ENCODE results near the gene ZNF474. TPM values are rescaled to one million over a fixed set of nuclear protein-coding genes. Genes with fewer than 3 reads are reported as not detected.

The ZNF474 gene
- total and polyA plus RNA-seq, 2 of the 8 experiments (the other 6 are each of a cell fraction or from before 2014, with no cell fraction given), result not detected

DNA sequence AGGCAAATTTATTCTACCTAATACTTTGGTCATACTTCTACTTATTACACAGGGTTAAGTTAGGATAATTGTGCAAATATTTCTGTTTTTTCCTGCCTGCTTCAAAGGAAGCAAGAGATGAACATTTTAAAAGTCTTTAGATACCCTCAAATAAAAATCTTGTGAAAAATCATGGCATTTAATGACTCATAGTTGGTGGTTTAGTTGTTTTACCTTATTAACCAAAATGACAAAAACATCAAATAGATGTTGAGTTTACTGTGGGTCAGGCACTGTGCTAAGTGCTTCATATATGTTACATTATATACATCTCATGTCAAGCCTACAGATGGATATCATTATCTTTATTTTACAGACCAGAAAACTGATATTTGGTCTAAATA, 54.4 kb downstream of the ZNF474 start:
- Histone ChIP-seq H3K27ac (ENCODE audit: low read depth, low read length) (no peak overlapping the region), H3K23me2 (ENCODE audit: low read depth, low read length) (no peaks in the 10 kb centered on the region), H2BK5ac (ENCODE audit: low read depth, low read length) (no peak overlapping the region), H4K5ac (ENCODE audit: insufficient read length, low read depth, low read length) (no peak overlapping the region), H4K20me1 (replicated peaks in 1 of 2; ENCODE audit: control insufficient read depth in 1 of 2, insufficient read depth in 2 of 2, low read length in 2 of 2) (no peaks in the 10 kb centered on the region), H3K4me3 (ENCODE audit: extremely low read depth in 1 of 4, insufficient read depth in 2 of 4, low read depth in 3 of 4, low read length in 4 of 4) (no peak overlapping the region), H3K9me3 (ENCODE audit: insufficient read depth in 2 of 2, low read depth in 1 of 2, low read length in 1 of 2) (no peaks in the 10 kb centered on the region), H3K56ac (replicated peaks; ENCODE audit: insufficient read length, low read depth, low read length) (no peak overlapping the region), H3K4me2 (ENCODE audit: insufficient read depth in 1 of 2, low read depth in 2 of 2, low read length in 2 of 2) (no peak overlapping the region), H3K79me2 (ENCODE audit: control insufficient read depth in 1 of 2, insufficient read depth in 2 of 2, low read length in 2 of 2) (no peaks in the 10 kb centered on the region), H3K79me1 (ENCODE audit: low read depth, low read length) (no peaks in the 10 kb centered on the region), H3K14ac (ENCODE audit: insufficient read length) (no peak overlapping the region), H2AK5ac (ENCODE audit: low read depth, low read length) (no peak overlapping the region), H2AFZ (ENCODE audit: low read length) (no peak overlapping the region), H3K9ac (replicated peaks in 1 of 4; ENCODE audit: extremely low read depth in 1 of 4, low read depth in 3 of 4, low read length in 3 of 4) (no peak overlapping the region), H3K36me3 (ENCODE audit: control insufficient read depth in 2 of 4, insufficient read depth in 4 of 4, low read length in 3 of 4) (no peaks in the 10 kb centered on the region), H2BK120ac (replicated peaks; ENCODE audit: low read depth, low read length) (no peak overlapping the region), H3K23ac (ENCODE audit: insufficient read length) (no peak overlapping the region), H4K8ac (ENCODE audit: extremely low read depth, insufficient read depth, low read length) (no peak overlapping the region), H3K18ac (ENCODE audit: extremely low read depth, low read length) (no peak overlapping the region), H2BK12ac (ENCODE audit: low read depth, low read length) (no peak overlapping the region), H3K4ac (replicated peaks; ENCODE audit: insufficient read length, low read depth, low read length) (no peak overlapping the region), H3K27me3 (replicated peaks in 1 of 4; ENCODE audit: control insufficient read depth in 3 of 4, extremely low read depth in 1 of 4, insufficient read depth in 3 of 4, low read length in 3 of 4) (no peaks in the 10 kb centered on the region), H3K4me1 (replicated peaks in 1 of 4; ENCODE audit: control insufficient read depth in 3 of 4, insufficient read depth in 4 of 4, low read length in 3 of 4) (peaks cover 0 to 10% (median 7%) of the 10 kb centered on the region in 4 experiments; a peak in 4 of 7 replicates), H2BK20ac (ENCODE audit: low read length) (no peak overlapping the region), H2BK15ac (ENCODE audit: low read length) (no peak overlapping the region), H4K91ac (replicated peaks; ENCODE audit: insufficient read length, low read length) (no peak overlapping the region)
- POLR2A ChIA-PET (ENCODE audit: partially characterized antibody), result no interaction called here
- CTCF ChIA-PET (ENCODE audit: partially characterized antibody), result interaction anchor here (0.9 to 1.2 kb wide), 3 partner anchors 12 to 76 kb away, joined by 4 to 7 read pairs (median 5); no protein-coding TSS in a partner anchor
- FAIRE-seq, result no peak
- no peak for TF ChIP-seq SIX5 (IDR thresholded peaks at IDR 0.05; ENCODE audit: low read depth, low read length)
- no peak for TF ChIP-seq GABPA (IDR thresholded peaks at IDR 0.05; ENCODE audit: borderline replicate concordance, insufficient read depth, low read length)
- TF ChIP-seq TAF7 (optimal IDR thresholded peaks at IDR 0.05; ENCODE audit: borderline replicate concordance, low read depth, low read length), result no peak
- TF ChIP-seq KDM4A (IDR thresholded peaks at IDR 0.05; ENCODE audit: low read depth, low read length, severe bottlenecking), result no peak
- no peak for TF ChIP-seq HDAC2 (IDR thresholded peaks at IDR 0.05; ENCODE audit: borderline replicate concordance in 1 of 2, low read depth in 2 of 2, low read length in 2 of 2)
- no peak for TF ChIP-seq POU5F1 (IDR thresholded peaks at IDR 0.05; ENCODE audit: low read depth, low read length)
- no peak for TF ChIP-seq RBBP5 (IDR thresholded peaks at IDR 0.05; ENCODE audit: borderline replicate concordance, low read depth, low read length)
- no peak for TF ChIP-seq CEBPB (IDR thresholded peaks at IDR 0.05; ENCODE audit: low read depth, low read length)
- TF ChIP-seq RXRA (IDR thresholded peaks at IDR 0.05; ENCODE audit: insufficient read depth, low read depth, low read length), result no peak
- no peak for TF ChIP-seq YY1 (IDR thresholded peaks at IDR 0.05; ENCODE audit: low read depth, low read length)
- TF ChIP-seq POLR2AphosphoS5 (IDR thresholded peaks at IDR 0.05; ENCODE audit: low read depth, low read length), result no peak
- TF ChIP-seq SAP30 (IDR thresholded peaks at IDR 0.05; ENCODE audit: insufficient read depth, insufficient replicate concordance, low read length), result no peak
- DNase-seq (ENCODE audit: low read depth in 1 of 2, low spot score in 2 of 2), result no peak

Measured in H1 (cell line).